Fibroblast of lung (primary cell): ENCODE results near the gene UTF1.
A peak's percentile ranks its signal among the peaks of the same experiment; 100 is the strongest.

Experiments used
- EZH2 ChIP-seq: IDR thresholded peaks from 2 replicates; pipeline ENCODE4 v1.5.1; 2012; ENCODE audit warnings: low read length, control low read depth, mild to moderate bottlenecking; ENCODE audit errors: missing control alignments
- TF ChIP-seq, protein P1 (sequence below), 2 donors: IDR thresholded peaks in 1 of 2; conservative IDR thresholded peaks in 1 of 2; 1 replicate in 1 of 2; 2 replicates in 1 of 2; pipeline ENCODE4 v1.5.1; 2011 to 2012; ENCODE audit warnings: low read length in 2 of 2, control low read depth in 1 of 2, inconsistent platforms in 1 of 2, low read depth in 1 of 2, mild to moderate bottlenecking in 1 of 2

DNA sequence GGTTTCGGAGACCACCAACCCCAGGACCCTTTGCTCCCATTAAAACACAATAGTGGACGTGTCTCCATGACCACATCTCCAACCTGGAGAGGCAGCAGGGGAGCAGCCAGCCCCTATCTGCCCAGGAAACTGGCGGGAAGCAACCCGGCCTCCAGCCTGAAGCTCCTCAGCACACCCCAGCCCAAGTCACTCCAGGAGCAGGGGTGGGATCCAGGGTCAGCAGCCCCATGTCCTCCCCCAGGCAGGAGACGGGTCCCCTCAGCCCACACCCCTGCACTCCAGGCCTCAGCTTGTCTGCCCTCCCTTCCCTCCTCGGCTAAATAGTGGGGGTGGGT, 46.0 kb downstream of the UTF1 start:
- TF ChIP-seq, protein P1, sequence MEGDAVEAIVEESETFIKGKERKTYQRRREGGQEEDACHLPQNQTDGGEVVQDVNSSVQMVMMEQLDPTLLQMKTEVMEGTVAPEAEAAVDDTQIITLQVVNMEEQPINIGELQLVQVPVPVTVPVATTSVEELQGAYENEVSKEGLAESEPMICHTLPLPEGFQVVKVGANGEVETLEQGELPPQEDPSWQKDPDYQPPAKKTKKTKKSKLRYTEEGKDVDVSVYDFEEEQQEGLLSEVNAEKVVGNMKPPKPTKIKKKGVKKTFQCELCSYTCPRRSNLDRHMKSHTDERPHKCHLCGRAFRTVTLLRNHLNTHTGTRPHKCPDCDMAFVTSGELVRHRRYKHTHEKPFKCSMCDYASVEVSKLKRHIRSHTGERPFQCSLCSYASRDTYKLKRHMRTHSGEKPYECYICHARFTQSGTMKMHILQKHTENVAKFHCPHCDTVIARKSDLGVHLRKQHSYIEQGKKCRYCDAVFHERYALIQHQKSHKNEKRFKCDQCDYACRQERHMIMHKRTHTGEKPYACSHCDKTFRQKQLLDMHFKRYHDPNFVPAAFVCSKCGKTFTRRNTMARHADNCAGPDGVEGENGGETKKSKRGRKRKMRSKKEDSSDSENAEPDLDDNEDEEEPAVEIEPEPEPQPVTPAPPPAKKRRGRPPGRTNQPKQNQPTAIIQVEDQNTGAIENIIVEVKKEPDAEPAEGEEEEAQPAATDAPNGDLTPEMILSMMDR (conservative IDR thresholded peaks at IDR 0.05 in 1 of 2, IDR thresholded peaks at IDR 0.05 in 1 of 2; ENCODE audit: low read depth in 1 of 2, low read length in 2 of 2), result no peak
- peak; percentile 13 for TF ChIP-seq EZH2
